ENCODE measurements around the gene SATB1. TPM values are rescaled to one million over a fixed set of nuclear protein-coding genes. Genes with fewer than 3 reads are reported as not detected.

SATB1 gene
- total RNA-seq, 2 donors from 2014 or later = 28.5 to 33.5 TPM

DNA sequence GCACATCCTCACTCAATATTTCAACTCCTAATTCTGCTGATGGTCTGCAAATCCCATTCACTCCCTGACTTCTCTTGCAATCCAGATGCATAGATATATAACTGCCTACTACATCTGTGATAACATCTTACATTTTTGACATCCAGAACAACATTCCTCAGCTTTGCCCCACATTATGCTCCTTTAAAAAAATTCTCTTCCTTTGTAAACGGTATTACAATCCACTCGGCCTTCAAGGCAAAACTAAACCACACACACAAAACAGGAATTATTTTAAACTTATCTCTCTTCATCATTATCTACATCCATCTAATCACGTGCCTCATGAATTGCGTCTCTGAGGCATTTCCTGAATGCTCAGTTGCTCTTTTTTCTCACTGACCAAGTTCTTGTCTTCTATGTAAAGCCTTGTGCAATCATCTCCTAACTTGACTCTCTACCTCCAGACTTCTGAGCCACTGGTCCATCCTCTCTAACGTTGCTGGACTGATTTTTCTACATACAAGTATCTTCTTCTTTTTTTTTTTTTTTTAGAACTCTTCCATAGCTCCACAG is 117.0 kb downstream of the SATB1 start:
- intact Hi-C loops (cut with DNase I) = no loop called here
- ATAC-seq (no peak), DNase-seq (no peak)

DNA sequence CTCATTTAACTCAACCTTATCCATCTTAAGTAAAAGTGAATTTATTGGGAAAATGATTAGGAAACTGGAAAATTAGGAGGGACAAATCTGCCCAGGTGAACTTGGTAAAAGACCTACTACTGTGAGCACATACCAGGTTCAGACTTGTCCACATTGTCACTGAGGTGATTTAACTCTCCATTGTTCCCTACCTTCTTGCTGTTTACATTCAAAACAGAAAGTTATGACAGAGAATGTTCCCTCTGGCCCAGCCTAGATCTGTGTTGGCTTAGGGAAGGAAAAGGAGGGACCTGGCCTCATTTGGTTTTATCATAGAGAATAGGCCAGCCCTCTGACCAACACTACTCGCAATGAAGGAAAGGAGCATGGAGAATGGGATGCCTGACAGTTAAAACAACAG is 117.6 kb downstream of the SATB1 start:
- no peak for DNase-seq
- ATAC-seq = no peak
- intact Hi-C loops (cut with DNase I) = no loop called here

DNA sequence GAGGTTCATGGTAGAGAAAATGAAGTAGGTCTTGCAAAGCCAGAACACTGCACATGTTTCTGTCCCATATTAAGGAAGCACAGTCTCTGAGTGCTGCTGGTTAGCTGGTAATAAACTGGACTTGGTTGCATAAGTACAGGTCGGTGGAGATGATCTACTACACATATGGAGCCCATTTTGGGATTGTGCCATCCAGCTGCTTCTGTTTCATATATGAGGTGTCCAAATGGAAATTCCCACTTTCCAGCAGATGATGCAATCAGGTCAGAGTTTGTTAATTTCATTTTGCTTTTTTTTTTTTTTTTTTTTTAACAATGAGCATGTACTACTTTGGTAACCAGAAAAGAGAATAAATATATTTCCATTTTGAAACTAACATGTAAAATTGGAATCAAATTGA is 122.6 kb downstream of the SATB1 start:
- no peak for ATAC-seq
- intact Hi-C loops (cut with DNase I) = no loop called here
- DNase-seq = no peak

DNA sequence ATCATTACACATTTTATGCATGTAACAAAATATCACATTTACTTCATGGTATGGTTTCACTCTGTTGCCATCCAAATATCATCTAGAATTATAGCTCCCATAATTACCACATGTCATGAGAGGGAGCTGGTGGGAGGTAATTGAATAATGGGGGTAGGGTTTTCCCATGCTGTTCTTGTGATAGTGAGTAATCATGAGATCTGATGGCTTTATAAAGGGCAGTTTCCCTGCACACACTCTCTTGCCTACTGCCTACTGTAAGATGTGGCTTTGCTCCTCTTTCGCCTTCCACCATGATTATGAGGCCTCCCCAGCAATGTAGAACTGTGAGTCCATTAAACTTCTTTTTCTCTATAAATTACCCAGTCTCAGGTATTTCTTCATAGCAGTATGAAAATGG is 123.4 kb downstream of the SATB1 start:
- DNase-seq (no peak), ATAC-seq (no peak)
- intact Hi-C loops (cut with DNase I) = no loop called here

DNA sequence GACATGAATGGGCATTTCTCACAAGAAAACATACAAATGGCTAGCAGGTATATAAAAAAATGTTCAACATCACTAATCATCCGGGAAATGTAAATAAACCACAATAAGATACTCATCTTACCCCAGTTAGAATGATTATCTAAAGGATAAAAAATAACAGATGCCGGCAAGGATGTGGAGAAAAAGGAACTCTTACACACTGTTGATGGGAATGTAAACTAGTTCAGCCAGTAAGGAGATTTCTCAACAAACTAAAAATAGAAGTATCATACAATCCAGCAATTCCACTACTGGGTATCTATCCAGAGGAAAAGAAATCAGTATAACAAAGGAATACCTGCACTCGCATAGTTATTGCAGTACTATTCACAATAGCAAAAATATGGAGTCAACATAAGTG is 124.2 kb downstream of the SATB1 start:
- DNase-seq (no peak), ATAC-seq (no peak)
- intact Hi-C loops (cut with DNase I) = no loop called here

DNA sequence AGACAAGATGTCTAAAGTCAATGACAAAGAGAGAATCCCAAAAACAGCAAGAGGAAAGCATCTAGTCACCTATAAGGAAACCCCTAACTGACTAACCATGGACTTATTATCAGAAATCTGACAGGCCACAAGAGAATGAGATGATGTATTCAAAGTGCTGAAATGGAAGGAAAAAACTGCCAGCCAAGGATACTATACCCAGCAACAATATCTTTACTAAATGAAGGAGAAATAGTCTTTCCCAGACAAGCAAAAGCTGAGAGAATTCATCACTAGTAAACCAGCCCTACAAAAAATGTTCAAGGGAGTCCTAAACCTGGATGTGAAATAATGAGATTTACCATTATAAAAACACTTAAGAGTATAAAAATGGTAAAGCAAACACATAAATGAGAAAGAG is 128.0 kb downstream of the SATB1 start:
- ATAC-seq (no peak), DNase-seq (no peak)
- intact Hi-C loops (cut with DNase I) = no loop called here

Data from left cardiac atrium (tissue), 4 donors.